Measurements from ENCODE around the gene MSRB3. TPM values are rescaled to one million over a fixed set of nuclear protein-coding genes. Genes with fewer than 3 reads are reported as not detected.

The MSRB3 gene
- total RNA-seq, 1 experiment from 2014 or later: 1.8 TPM

DNA sequence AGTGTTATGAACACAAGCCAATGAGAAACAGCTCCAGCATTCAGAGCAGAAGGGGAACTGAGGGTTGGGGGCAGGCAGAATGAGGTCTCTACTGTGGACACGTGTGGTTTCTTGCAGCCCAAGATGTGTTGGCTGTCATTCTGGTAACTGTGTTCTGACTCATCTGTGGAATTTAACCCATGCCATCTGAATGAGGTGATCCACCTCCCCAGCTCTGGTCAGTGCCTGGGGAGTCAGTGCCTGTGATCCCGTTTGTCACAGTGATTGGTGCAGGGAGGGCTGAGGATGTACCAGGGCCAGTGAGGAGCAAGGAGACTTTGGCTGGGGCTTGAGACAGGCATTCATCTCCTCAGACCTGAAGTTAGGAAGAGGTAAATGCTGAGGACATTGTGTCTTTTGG lies 216.8 kb downstream of the MSRB3 start:
- no peaks in the 10 kb centered on the region; the same call in 1 of the 2 replicates for H3K27me3 Mint-ChIP-seq (ENCODE audit: low read depth)
- DNase-seq (ENCODE audit: low spot score): no peak
- H3K4me3 Mint-ChIP-seq: no peak overlapping the region
- CTCF ChIA-PET: no interaction called here
- POLR2A ChIA-PET: no interaction called here
- peaks cover 6% of the 10 kb centered on the region for H3K9me3 Mint-ChIP-seq
- TF ChIP-seq GTF2I (CRISPR knock-in tag; conservative IDR thresholded peaks at IDR 0.05) (no peak), RELA (CRISPR knock-in tag; IDR thresholded peaks at IDR 0.05; ENCODE audit: borderline replicate concordance) (no peak), NR1H2 (CRISPR knock-in tag; IDR thresholded peaks at IDR 0.05) (no peak)
- TF ChIP-seq, protein P1, sequence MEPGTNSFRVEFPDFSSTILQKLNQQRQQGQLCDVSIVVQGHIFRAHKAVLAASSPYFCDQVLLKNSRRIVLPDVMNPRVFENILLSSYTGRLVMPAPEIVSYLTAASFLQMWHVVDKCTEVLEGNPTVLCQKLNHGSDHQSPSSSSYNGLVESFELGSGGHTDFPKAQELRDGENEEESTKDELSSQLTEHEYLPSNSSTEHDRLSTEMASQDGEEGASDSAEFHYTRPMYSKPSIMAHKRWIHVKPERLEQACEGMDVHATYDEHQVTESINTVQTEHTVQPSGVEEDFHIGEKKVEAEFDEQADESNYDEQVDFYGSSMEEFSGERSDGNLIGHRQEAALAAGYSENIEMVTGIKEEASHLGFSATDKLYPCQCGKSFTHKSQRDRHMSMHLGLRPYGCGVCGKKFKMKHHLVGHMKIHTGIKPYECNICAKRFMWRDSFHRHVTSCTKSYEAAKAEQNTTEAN (CRISPR knock-in tag; IDR thresholded peaks at IDR 0.05): no peak
- TF ChIP-seq, protein P2, sequence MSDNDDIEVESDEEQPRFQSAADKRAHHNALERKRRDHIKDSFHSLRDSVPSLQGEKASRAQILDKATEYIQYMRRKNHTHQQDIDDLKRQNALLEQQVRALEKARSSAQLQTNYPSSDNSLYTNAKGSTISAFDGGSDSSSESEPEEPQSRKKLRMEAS (CRISPR knock-in tag; IDR thresholded peaks at IDR 0.05): no peak
- TF ChIP-seq, protein P3, sequence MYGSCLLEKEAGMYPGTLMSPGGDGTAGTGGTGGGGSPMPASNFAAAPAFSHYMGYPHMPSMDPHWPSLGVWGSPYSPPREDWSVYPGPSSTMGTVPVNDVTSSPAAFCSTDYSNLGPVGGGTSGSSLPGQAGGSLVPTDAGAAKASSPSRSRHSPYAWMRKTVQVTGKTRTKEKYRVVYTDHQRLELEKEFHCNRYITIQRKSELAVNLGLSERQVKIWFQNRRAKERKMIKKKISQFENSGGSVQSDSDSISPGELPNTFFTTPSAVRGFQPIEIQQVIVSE (CRISPR knock-in tag; IDR thresholded peaks at IDR 0.05; ENCODE audit: borderline replicate concordance): no peak
- ATAC-seq: no peak
- peaks cover 17% of the 10 kb centered on the region for H3K4me1 Mint-ChIP-seq
- H3K27ac Mint-ChIP-seq: no peak overlapping the region
- H3K36me3 Mint-ChIP-seq: no peaks in the 10 kb centered on the region

DNA sequence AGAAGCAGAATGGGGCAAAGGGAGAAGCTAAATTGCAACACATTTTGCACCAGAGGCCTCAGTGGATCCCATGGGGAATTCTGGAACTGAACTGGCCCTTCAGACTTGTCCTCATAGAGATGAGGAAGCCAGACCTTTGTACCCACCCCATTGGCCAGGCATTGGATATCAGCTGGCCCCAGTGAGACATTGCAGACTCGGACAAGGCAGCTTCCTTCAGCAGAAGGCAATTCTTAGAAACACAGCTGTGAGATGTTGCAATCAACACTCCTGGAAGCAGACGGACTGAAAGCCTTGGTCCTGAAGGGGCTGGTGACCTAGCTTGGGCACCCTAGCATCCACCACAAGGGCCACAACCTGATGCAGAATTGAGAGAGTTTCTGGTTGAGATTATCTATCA lies 218.1 kb downstream of the MSRB3 start:
- Mint-ChIP-seq H3K9me3 (peaks cover 4% of the 10 kb centered on the region), H3K4me1 (peaks cover 17% of the 10 kb centered on the region), H3K27me3 (ENCODE audit: low read depth) (no peaks in the 10 kb centered on the region; the same call in 1 of the 2 replicates), H3K27ac (no peak overlapping the region), H3K4me3 (no peak overlapping the region), H3K36me3 (no peaks in the 10 kb centered on the region)
- ATAC-seq (no peak), DNase-seq (ENCODE audit: low spot score) (no peak)
- ChIA-PET CTCF (no interaction called here), POLR2A (no interaction called here)
- no peak for TF ChIP-seq ZBTB21 (CRISPR knock-in tag; IDR thresholded peaks at IDR 0.05; ENCODE audit: borderline replicate concordance)
- TF ChIP-seq FOXK1 (CRISPR knock-in tag; IDR thresholded peaks at IDR 0.05): no peak
- TF ChIP-seq IRF2 (CRISPR knock-in tag; IDR thresholded peaks at IDR 0.05; ENCODE audit: borderline replicate concordance, low read depth): no peak
- no peak for TF ChIP-seq GRHL2 (CRISPR knock-in tag; IDR thresholded peaks at IDR 0.05; ENCODE audit: insufficient replicate concordance, severe bottlenecking)
- TF ChIP-seq TCF7 (CRISPR knock-in tag; IDR thresholded peaks at IDR 0.05; ENCODE audit: low read depth): no peak
- no peak for TF ChIP-seq ZNF263 (CRISPR knock-in tag; IDR thresholded peaks at IDR 0.05; ENCODE audit: low read depth)
- TF ChIP-seq, protein P4, sequence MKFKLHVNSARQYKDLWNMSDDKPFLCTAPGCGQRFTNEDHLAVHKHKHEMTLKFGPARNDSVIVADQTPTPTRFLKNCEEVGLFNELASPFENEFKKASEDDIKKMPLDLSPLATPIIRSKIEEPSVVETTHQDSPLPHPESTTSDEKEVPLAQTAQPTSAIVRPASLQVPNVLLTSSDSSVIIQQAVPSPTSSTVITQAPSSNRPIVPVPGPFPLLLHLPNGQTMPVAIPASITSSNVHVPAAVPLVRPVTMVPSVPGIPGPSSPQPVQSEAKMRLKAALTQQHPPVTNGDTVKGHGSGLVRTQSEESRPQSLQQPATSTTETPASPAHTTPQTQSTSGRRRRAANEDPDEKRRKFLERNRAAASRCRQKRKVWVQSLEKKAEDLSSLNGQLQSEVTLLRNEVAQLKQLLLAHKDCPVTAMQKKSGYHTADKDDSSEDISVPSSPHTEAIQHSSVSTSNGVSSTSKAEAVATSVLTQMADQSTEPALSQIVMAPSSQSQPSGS (CRISPR knock-in tag; IDR thresholded peaks at IDR 0.05; ENCODE audit: borderline replicate concordance, low read depth): no peak

DNA sequence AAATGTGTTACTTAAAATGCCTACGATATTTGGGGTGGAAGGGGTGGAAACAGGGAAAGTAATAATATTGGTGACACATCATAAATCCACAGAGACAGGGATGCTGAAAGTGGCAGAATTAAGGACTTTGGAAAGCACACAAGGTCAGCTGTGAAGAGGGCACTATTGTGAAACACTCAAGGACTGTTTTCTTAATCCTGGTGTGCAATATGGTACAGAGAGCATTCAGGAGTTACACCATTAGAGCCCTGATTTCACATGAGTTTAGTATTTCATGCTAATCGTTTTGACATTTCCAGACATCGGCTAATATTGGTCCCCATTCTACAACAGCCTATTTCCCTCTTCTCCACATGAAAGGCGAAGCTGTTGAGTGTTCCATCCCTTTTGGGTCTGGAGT lies 219.2 kb downstream of the MSRB3 start:
- H3K4me3 Mint-ChIP-seq: no peak overlapping the region
- ATAC-seq (no peak), DNase-seq (ENCODE audit: low spot score) (no peak)
- no peaks in the 10 kb centered on the region for H3K36me3 Mint-ChIP-seq
- TF ChIP-seq TEAD4 (CRISPR knock-in tag; IDR thresholded peaks at IDR 0.05) (no peak), GABPB1 (CRISPR knock-in tag; IDR thresholded peaks at IDR 0.05) (0 out of 2 replicates have a peak, but pooled peaks have one; percentile 21)
- H3K9me3 Mint-ChIP-seq: no peaks in the 10 kb centered on the region
- POLR2A ChIA-PET: no interaction called here
- no peak overlapping the region for H3K27ac Mint-ChIP-seq
- peaks cover 17% of the 10 kb centered on the region for H3K4me1 Mint-ChIP-seq
- CTCF ChIA-PET: no interaction called here
- no peaks in the 10 kb centered on the region; the same call in 1 of the 2 replicates for H3K27me3 Mint-ChIP-seq (ENCODE audit: low read depth)

DNA sequence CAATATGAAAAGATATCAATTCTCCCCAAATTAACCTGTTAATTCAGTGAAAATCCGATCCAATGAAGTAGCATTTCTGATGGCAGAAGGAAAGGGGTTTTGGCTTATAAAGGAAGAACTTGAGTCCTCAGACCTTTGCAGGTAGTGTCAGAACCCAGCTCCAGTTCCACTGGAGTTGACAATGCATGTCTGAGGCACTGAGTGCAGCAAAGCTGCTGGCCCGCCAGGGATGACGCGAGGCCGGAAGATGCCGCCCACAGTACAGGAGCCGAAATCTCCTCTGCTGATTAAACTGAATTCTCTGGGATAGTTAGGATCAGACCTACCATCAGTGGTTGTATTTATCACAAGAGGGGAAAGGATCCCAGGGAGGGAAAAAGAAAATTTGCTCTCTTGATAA lies 220.7 kb downstream of the MSRB3 start:
- TF ChIP-seq, protein P5, sequence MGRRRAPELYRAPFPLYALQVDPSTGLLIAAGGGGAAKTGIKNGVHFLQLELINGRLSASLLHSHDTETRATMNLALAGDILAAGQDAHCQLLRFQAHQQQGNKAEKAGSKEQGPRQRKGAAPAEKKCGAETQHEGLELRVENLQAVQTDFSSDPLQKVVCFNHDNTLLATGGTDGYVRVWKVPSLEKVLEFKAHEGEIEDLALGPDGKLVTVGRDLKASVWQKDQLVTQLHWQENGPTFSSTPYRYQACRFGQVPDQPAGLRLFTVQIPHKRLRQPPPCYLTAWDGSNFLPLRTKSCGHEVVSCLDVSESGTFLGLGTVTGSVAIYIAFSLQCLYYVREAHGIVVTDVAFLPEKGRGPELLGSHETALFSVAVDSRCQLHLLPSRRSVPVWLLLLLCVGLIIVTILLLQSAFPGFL (CRISPR knock-in tag; IDR thresholded peaks at IDR 0.05; ENCODE audit: borderline replicate concordance): no peak
- no peak for TF ChIP-seq SMAD4 (CRISPR knock-in tag; IDR thresholded peaks at IDR 0.05)
- TF ChIP-seq SMAD3 (CRISPR knock-in tag; IDR thresholded peaks at IDR 0.05; ENCODE audit: borderline replicate concordance): no peak
- TF ChIP-seq ZNF232 (CRISPR knock-in tag; IDR thresholded peaks at IDR 0.05): no peak
- TF ChIP-seq KAT7 (CRISPR knock-in tag; IDR thresholded peaks at IDR 0.05; ENCODE audit: borderline replicate concordance): no peak
- ChIA-PET POLR2A (no interaction called here), CTCF (no interaction called here)
- no peak for DNase-seq (ENCODE audit: low spot score)
- Mint-ChIP-seq H3K36me3 (no peaks in the 10 kb centered on the region), H3K27ac (no peak overlapping the region), H3K27me3 (ENCODE audit: low read depth) (no peaks in the 10 kb centered on the region; the same call in 1 of the 2 replicates), H3K4me1 (peaks cover 12% of the 10 kb centered on the region), H3K4me3 (no peak overlapping the region), H3K9me3 (no peaks in the 10 kb centered on the region)
- ATAC-seq: no peak
